GM03348 (cell line): Measurements from ENCODE around the gene CT47A1.
"Not testable (repeated sequence)": the region's sequence is repeated elsewhere in the genome, so short reads cannot be mapped to it uniquely, and the experiment has no call there.

Experiments used
- DNase-seq: peaks from one replicate; pipeline ENCODE4 v3.0.0; 2012; ENCODE audit warnings: low spot score

The CT47A1 gene

DNA sequence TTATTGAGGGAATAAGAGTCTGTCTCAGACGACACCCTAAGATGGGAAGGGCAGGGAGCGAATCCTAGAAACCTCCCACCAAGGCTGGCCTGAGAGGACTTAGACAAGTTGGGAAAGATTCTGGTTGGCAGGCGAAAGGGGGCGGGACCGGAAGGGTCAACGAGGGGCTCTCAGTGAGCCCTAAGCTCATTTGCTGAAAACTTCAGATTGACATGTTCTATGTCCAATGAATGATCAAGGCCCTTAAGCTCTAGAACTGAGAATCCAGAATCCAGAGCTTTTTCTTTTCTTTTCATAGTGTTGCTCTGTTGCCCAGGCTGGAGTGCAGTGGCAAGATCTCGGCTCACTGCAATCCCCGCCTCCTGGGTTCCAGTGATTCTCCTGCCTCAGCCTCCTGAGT is at the start of gene CT47A1:
Gene CT47A1, minus strand, starts transcription at position 101 of the 400 bp plus-strand sequence. CDS start 231 bp downstream, outside the sequence.
- DNase-seq: not testable (repeated sequence)

DNA sequence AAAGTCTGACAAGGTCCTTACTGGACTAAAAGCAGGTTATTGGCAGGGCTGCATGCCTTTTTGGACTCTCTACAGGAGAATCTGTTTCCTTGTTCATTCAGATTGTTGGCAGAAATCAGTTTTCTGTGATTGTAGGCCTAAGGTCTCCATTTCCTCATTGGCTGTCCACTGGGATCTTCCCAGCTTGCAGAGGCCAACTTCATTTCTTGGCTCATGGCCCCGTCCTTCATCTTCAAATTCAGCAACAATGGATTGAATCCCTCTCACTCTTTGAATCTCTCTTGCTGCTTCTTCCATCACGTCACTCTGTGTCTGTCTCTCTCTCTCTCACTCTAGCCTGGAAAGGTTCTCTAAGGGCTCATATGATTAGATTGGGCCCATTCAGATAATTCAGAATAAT is 47.0 kb upstream of the CT47A1 start:
- no peak for DNase-seq

DNA sequence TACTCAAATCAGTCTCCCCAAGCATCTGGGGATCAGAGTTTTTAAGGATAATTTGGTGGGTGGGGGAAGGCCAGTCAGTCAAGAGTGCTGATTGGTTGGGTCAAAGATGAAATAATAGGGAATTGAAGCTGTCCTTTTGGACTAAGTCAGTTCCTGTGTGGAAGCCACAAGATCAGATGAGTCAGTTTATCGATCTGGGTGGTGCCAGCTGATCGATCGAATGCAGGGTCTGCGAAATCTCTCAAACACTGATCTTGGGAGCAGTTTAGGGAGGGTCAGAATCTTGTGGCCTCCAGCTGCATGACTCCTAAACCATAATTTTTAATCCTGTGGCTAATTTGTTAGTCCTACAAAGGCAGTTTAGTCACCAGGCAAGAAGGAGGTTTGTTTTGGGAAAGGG is 44.5 kb upstream of the CT47A1 start:
- DNase-seq: no peak

DNA sequence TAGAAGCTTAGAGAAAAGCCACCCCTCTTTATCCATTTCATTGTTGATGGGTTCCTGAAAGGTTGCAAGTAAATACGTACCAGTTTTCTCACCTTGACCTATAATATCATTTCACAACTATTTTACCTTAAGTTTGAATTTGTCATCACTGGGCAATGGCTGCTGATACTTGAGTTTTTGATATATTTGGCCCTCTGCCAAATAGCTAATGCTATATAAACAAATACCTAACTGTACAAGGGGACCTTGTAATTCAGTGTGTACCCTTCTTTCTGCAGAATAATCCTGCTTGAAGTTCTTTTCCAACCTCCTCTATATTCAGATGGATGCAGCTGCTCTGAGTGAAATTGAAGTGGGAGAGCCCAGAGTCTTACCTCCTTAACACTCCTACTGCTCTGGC is 42.9 kb upstream of the CT47A1 start:
- no peak for DNase-seq

DNA sequence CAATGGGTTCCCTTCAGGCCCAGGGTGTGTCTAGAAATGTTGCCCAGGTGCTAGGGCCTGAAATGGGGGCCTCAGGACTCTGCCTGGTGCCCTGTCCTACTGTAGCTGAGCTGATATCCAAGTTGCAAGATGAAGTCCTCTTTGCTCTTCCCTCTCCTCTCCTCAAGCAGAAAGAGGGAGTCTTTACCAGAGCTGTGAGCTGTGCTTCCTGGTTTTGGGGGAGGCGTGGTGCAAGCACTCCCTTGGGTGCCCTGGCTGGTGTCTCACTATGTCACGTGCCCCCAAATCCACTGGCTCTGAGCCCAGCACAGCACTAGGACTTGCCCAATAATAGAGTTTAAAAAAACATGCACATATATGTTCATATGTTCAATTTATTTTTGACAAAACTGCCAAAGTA is 29.3 kb upstream of the CT47A1 start:
- DNase-seq: no peak

DNA sequence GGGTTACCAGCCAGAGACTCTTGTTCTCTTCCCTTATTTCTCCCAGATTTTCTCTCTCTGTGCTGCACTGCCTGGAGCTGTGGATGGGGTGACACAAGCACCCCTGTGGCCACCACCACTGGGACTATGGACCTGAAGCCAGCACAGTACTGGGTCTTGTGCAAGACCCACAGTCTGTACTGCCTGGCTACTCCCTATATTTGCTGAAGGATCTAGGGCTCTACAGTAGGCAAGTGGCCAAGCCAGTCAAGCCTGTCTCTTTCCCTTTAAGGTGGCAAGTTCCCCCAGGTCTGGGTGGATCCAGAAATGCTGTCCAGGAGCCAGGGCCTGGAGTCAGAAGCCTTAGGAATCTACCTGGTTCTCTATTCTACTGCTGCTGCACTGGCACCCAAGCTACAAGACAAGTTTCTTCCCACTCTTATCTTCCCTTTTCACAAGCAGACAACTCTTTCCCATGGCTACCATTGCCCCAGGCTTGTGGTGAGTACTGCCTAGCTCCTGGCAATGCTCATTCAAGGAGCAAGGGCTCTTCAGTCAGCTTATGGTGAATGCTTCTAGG is 28.4 kb upstream of the CT47A1 start:
- DNase-seq: no peak

DNA sequence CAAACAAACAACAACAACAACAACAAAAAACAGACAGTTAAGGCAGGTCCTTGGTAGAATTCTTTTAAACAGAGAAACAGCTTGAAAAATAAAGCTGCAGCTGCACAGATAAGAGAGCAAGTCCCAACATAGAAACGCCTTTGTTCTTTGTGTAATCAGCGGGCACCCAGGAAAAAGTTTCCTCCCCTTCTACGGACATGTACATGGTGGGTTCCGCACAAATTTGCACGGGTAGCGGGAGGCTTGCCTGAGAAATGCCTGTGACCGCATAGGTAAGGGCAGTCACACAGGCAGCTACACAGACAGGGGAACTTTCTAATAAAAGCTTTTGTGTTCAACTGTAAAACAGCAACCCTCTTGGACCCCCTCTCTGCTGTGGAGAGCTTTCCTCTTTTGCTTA is 25.7 kb upstream of the CT47A1 start:
- no peak for DNase-seq

DNA sequence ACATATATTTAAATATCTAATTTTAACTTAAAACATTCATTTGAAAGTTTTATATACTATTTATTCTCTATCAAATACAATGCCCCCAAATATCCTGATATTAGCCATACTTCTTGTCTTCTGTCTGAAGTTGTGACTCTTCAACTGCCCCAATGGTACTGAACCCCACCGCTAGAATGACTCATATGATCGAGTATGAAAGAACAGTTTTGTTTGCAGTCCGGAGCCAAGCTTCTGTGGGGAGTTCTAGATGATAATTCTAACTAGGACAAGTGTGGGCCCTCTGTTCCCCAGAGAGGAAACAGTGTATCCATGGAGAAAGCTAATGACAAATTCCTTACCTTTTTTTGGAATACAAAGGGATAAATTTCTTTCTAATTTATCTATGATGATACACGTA is 24.7 kb upstream of the CT47A1 start:
- DNase-seq: no peak

DNA sequence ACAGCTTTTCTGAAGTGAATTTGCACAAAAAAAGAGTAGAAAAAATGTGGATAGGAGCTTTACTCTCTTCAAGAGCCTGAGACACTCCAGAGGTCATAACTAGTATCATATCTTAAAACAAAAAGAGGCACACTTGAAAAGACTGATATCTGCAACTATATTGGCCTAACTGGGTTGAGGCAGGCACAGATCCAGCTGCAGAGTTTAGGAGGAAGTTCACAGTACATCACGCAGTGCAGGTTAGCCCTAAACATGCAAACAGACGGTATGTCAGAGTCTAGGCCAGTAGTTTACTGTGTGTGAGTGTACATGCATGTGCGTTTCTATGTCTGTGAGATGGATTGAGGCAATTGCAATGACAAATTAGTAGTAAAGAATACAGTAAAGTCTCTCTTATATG is 24.2 kb upstream of the CT47A1 start:
- DNase-seq: no peak

GRCh38 chrX:121008920-121009319 is 23.4 kb upstream of the CT47A1 start:
- no peak for DNase-seq

GRCh38 chrX:121000589-121000988 is 15.0 kb upstream of the CT47A1 start:
- DNase-seq: no peak

DNA sequence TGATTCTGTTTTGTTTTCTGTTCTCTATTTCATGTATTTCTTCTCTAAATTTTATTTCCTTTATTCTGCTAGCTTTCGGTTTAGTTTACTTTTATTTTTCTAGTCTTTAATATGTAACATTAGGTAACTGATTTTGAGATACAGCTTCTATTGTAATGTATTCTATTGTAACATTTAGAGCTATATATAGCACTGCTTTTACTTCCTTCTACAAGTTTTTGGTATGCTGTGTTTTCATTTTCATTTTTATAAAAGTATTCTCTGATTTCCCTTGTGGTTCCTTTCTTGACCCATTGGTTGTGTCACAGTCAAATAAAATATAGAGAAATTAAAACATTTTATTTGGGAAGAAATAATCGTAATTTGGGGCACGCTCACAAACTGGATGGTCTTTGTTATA is 13.9 kb upstream of the CT47A1 start:
- DNase-seq: no peak

- not testable (repeated sequence) for DNase-seq
These were observed 29.1 kb downstream of the CT47A1 start, which contains the start of gene CT47A7 for GRCh38 chrX:120956500-120956899. Gene CT47A7, minus strand, starts transcription at chrX:120956600. Its CDS starts 255 bp downstream, at chrX:120956345.
